Ishikawa (cell line): ENCODE data around the gene FCHSD2.

ENCODE experiments used
- EGR1 ChIP-seq: IDR thresholded peaks from 2 replicates; pipeline ENCODE4 v1.6.1; 2012
- FOXM1 ChIP-seq: IDR thresholded peaks from 2 replicates; pipeline ENCODE4 v1.6.1; 2012; ENCODE audit warnings: low read depth, borderline replicate concordance

DNA sequence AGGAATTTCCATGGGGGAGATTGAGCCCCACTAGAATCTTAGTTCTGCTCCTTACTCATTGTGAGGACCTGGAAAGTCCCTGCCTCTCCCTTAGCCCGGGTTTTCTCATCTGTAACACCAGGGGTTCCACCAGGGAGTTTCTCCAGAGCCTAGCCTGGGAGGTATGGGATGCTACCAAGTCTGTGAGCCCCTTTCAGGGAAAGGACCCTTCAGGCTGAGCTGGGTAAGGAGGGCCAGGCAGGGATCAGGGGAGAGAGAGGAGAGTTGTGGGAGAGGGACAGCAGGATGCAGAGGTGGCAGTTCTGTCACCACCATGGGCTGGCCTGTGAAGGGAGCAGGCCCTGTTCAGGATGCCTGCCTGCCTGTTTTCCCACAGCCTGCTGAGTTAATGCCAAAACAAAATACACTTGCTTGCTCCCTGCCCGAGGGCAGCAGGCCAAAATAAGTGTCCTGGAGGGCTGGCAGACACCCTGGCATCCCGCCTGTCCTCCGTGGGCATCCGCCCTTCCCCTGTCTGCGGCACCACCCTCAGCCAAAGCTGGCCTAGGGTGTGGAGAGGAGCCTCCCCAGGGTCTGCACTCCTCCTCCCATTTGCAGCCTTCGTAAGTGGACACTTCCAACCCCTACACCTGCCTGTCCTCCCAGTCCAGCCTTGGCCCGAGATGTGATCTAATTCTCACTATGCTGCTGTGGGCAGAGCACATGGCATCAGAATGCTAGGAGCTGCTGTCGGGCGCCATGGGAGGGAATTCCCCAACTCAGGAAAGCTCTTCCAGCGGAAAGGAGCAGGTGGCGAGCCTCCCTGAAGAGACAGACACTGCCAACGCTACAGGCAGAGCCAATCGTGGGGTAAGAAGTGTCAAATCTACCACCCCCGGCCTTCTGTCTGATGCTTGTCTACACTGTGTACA is 5.9 kb upstream of the FCHSD2 start:
- no peak for TF ChIP-seq FOXM1
- TF ChIP-seq EGR1, result no peak
